ENCODE results near the gene PCK2.

DNA sequence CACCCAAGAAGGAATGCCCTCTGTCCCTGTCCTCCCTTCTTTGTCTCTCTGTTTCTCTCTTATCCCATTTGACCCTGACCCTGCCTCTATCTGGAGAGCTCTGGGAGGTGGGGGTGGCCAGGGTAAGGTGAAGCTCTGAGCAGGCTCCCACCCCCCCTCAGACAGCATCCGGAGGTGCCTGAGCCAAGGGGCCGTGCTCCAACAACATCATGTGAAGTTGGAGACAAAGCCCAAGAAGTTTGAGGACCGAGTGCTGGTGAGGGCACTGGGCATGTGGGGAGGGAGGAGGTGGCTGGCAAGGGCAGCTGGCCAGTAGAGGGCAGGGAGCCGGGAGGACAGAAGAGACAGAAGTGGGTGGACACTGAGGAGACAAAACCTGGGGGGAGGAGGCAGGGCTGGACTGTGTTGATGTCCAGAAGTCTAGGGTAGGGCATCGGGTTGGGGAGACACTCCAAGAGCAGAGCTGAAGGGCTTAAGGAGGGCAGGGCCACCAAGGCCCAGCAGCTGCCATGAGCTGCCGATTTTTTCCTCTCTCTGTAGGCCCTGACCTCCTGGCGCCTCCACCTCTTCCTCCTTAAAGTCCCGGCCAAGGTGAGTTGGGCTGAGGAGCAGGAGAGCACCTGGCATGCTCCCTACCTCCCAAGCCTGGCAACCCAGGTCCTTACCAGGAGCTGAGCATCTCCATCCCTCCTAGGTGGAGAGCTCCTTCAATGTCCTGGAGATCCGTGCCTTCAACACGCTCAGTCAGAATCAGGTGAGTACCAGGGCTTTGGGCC, 40.4 kb upstream of the PCK2 start:
- no peak for TF ChIP-seq EZH2 (IDR thresholded peaks at IDR 0.05; ENCODE audit: borderline replicate concordance, low read depth, low read length, poor library complexity, severe bottlenecking)
- TF ChIP-seq, protein P1, sequence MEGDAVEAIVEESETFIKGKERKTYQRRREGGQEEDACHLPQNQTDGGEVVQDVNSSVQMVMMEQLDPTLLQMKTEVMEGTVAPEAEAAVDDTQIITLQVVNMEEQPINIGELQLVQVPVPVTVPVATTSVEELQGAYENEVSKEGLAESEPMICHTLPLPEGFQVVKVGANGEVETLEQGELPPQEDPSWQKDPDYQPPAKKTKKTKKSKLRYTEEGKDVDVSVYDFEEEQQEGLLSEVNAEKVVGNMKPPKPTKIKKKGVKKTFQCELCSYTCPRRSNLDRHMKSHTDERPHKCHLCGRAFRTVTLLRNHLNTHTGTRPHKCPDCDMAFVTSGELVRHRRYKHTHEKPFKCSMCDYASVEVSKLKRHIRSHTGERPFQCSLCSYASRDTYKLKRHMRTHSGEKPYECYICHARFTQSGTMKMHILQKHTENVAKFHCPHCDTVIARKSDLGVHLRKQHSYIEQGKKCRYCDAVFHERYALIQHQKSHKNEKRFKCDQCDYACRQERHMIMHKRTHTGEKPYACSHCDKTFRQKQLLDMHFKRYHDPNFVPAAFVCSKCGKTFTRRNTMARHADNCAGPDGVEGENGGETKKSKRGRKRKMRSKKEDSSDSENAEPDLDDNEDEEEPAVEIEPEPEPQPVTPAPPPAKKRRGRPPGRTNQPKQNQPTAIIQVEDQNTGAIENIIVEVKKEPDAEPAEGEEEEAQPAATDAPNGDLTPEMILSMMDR (conservative IDR thresholded peaks at IDR 0.05; ENCODE audit: low read depth, low read length), result no peak

All from A673 (cell line).